Tibial artery (tissue), 4 donors: ENCODE results near the gene PTPRD.
"Not testable (repeated sequence)": the region's sequence is repeated elsewhere in the genome, so short reads cannot be mapped to it uniquely, and the experiment has no call there.

Experiments
- DNase-seq, 2 donors: peaks; one replicate each; pipeline ENCODE4 v3.0.0-alpha.2; 2019
- H3K27ac ChIP-seq, 2 donors: fragments of 200-600 bp; sonication (generic) in 1 of 2; 1 replicate in 1 of 2; 2 replicates in 1 of 2; pipeline ENCODE4 v1.5.1; 2018 to 2019; ENCODE audit warnings: mild to moderate bottlenecking in 1 of 2
- H3K27me3 ChIP-seq, 2 donors: fragments of 200-600 bp; sonication (generic) in 1 of 2; one replicate each; pipeline versions ENCODE4 v1.5.1 to v1.6.0; 2016 to 2019
- H3K36me3 ChIP-seq, 3 donors: fragments of 200-600 bp; sonication (generic) in 2 of 3; one replicate each; pipeline ENCODE4 v1.5.1; 2016 to 2019; ENCODE audit warnings: mild to moderate bottlenecking in 2 of 3
- H3K4me1 ChIP-seq, 4 donors: fragments of 200-600 bp; sonication (generic) in 2 of 4; 1 replicate in 3 of 4; 2 replicates in 1 of 4; pipeline ENCODE4 v1.5.1; 2016 to 2019
- H3K4me3 ChIP-seq, 2 donors: fragments of 200-600 bp; sonication (generic) in 1 of 2; 1 replicate in 1 of 2; 2 replicates in 1 of 2; pipeline ENCODE4 v1.5.1; 2018 to 2019; ENCODE audit warnings: mild to moderate bottlenecking in 2 of 2
- H3K9me3 ChIP-seq, 3 donors: fragments of 200-600 bp; sonication (generic) in 1 of 3; one replicate each; pipeline ENCODE4 v1.5.1; 2016 to 2019
- CTCF ChIP-seq, 2 experiments: fragments of 200-600 bp in 1 of 2; fragments of 450-650 bp in 1 of 2; IDR thresholded peaks; one replicate each; pipeline ENCODE4 v1.5.1; 2017 to 2019; ENCODE audit warnings: antibody characterized with exemption in 2 of 2, mild to moderate bottlenecking in 1 of 2, moderate library complexity in 1 of 2
- intact Hi-C: fragments of 100-400 bp; cut with DNase I; formaldehyde crosslinking; loops from one replicate; pipeline ENCODE4 v1.15.0; 2023; ENCODE audit warnings: low total_unique reads

PTPRD gene

GRCh38 chr9:9002826-9003583, 1609.8 kb downstream of the PTPRD start:
- no peak overlapping the region for H3K4me3 ChIP-seq
- no peak overlapping the region for H3K27ac ChIP-seq
- peak in 1 of 2 donors; percentile 22 for DNase-seq
- peak in 1 of 2 experiments; percentile 7 for TF ChIP-seq CTCF (IDR thresholded peaks at IDR 0.05)
- no peaks in the 10 kb centered on the region for H3K4me1 ChIP-seq
- intact Hi-C loops, result no loop called here
- no peaks in the 10 kb centered on the region for H3K36me3 ChIP-seq
- H3K27me3 ChIP-seq, result no peaks in the 10 kb centered on the region
- peaks cover 0 to 3% (median 0%) of the 10 kb centered on the region in 3 donors for H3K9me3 ChIP-seq

- intact Hi-C loops, result no loop called here
- H3K27ac ChIP-seq, result no peak overlapping the region
- H3K36me3 ChIP-seq, result no peaks in the 10 kb centered on the region
- H3K9me3 ChIP-seq, result no peaks in the 10 kb centered on the region
- no peak for DNase-seq
- no peak for TF ChIP-seq CTCF (IDR thresholded peaks at IDR 0.05)
- no peaks in the 10 kb centered on the region for H3K27me3 ChIP-seq
- no peak overlapping the region for H3K4me3 ChIP-seq
- H3K4me1 ChIP-seq, result no peaks in the 10 kb centered on the region
Observed at GRCh38 chr9:8980496-8981013, 1632.2 kb downstream of the PTPRD start.

- intact Hi-C loops, result no loop called here
- Histone ChIP-seq H3K4me3 (no peak overlapping the region), H3K27me3 (no peaks in the 10 kb centered on the region), H3K4me1 (no peaks in the 10 kb centered on the region), H3K27ac (no peak overlapping the region), H3K9me3 (no peaks in the 10 kb centered on the region), H3K36me3 (no peaks in the 10 kb centered on the region)
- no peak for TF ChIP-seq CTCF (IDR thresholded peaks at IDR 0.05)
- no peak for DNase-seq
Observed at GRCh38 chr9:8978334-8978733, 1634.5 kb downstream of the PTPRD start.

GRCh38 chr9:8968350-8968749, 1644.5 kb downstream of the PTPRD start:
- intact Hi-C loops, H3K27ac ChIP-seq, H3K27me3 ChIP-seq, H3K4me1 ChIP-seq, H3K9me3 ChIP-seq, DNase-seq, H3K4me3 ChIP-seq, H3K36me3 ChIP-seq: not testable (repeated sequence)

- H3K4me1 ChIP-seq, result no peaks in the 10 kb centered on the region
- no peak for DNase-seq
- TF ChIP-seq CTCF (IDR thresholded peaks at IDR 0.05), result no peak
- no peaks in the 10 kb centered on the region for H3K27me3 ChIP-seq
- no peak overlapping the region for H3K4me3 ChIP-seq
- H3K36me3 ChIP-seq, result no peaks in the 10 kb centered on the region
- intact Hi-C loops, result no loop called here
- H3K9me3 ChIP-seq, result no peaks in the 10 kb centered on the region
- H3K27ac ChIP-seq, result no peak overlapping the region
Observed at GRCh38 chr9:8963885-8964284, 1648.9 kb downstream of the PTPRD start.

- no peak for DNase-seq
- H3K9me3 ChIP-seq, result no peaks in the 10 kb centered on the region
- no peaks in the 10 kb centered on the region for H3K4me1 ChIP-seq
- H3K27me3 ChIP-seq, result no peaks in the 10 kb centered on the region
- H3K36me3 ChIP-seq, result no peaks in the 10 kb centered on the region
- TF ChIP-seq CTCF (IDR thresholded peaks at IDR 0.05), result no peak
- intact Hi-C loops, result no loop called here
- no peak overlapping the region for H3K4me3 ChIP-seq
- H3K27ac ChIP-seq, result no peak overlapping the region
Observed at GRCh38 chr9:8962084-8962483, 1650.7 kb downstream of the PTPRD start.
